Activated naive CD4-positive, alpha-beta T cell treated with anti-CD3 and anti-CD28 coated beads for 36 hours (primary cell): Measurements from ENCODE around the gene ITGA5. TPM values are rescaled to one million over a fixed set of nuclear protein-coding genes. Genes with fewer than 3 reads are reported as not detected.

Experiments
- CTCF ChIA-PET: fragments of 350-600 bp; sonication (Branson Sonifier 250); formaldehyde crosslinking; loops from one replicate; lab custom pipeline; 2021; ENCODE audit warnings: antibody characterized with exemption; lab: Charles Lee
- DNase-seq: peaks from one replicate; pipeline ENCODE4 v3.0.0-alpha.2; 2020
- H3K27ac Mint-ChIP-seq: one replicate; pipeline ENCODE4 v1.8.0; 2021; ENCODE audit warnings: mild to moderate bottlenecking, mixed read lengths
- H3K27me3 Mint-ChIP-seq: one replicate; pipeline ENCODE4 v1.8.0; 2021; ENCODE audit warnings: low read depth, mixed read lengths
- H3K36me3 Mint-ChIP-seq: one replicate; pipeline ENCODE4 v1.8.0; 2021; ENCODE audit warnings: low read depth, mixed read lengths
- H3K4me1 Mint-ChIP-seq: one replicate; pipeline ENCODE4 v1.8.0; 2021; ENCODE audit warnings: low read depth, mixed read lengths
- H3K4me3 Mint-ChIP-seq: one replicate; pipeline ENCODE4 v1.8.0; 2021; ENCODE audit warnings: mild to moderate bottlenecking, moderate library complexity, mixed read lengths
- H3K9me3 Mint-ChIP-seq: one replicate; pipeline ENCODE4 v1.8.0; 2021; ENCODE audit warnings: mixed read lengths
- intact Hi-C: fragments of 100-400 bp; cut with micrococcal nuclease; formaldehyde crosslinking; loops from one replicate; pipeline ENCODE4 v1.15.1; 2023
- total RNA-seq, 2 experiments: library from RNA; stranded (reverse); gene quantifications; one replicate each; pipeline ENCODE4 v1.2.3, GENCODE V29; 2021

Gene ITGA5
- total RNA-seq, 2 experiments from 2014 or later, result 17.9 to 18.4 TPM

DNA sequence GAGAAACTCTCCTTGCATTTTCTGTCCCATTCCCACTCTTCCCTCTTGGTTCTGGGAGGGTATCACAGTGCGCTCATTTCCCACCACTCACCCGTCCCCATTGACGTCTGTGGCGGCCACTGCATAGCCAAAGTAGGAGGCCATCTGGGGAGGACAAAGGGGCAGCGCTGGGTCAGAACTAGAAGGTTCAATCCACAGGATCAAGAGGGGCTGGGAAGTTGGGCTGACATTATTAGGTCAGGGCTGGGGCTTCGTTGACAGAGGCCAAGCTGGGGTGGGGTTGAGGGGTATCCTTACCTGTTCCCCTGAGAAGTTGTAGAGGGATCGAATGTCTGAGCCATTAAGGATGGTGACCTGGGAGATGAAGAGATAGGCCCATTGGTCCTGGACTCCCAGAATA lies 13.5 kb downstream of the ITGA5 start:
- Mint-ChIP-seq H3K27me3 (no peaks in the 10 kb centered on the region), H3K36me3 (peaks cover 21% of the 10 kb centered on the region), H3K9me3 (no peaks in the 10 kb centered on the region), H3K27ac (peak overlapping the region; percentile 52), H3K4me1 (peaks cover 10% of the 10 kb centered on the region), H3K4me3 (no peak overlapping the region)
- DNase-seq, result no peak
- intact Hi-C loops, result no loop called here
- CTCF ChIA-PET, result interaction anchor here (0.5 to 12.3 kb wide), 6 partner anchors 9 to 205 kb away, joined by 3 to 384 read pairs (median 3); partner anchors contain the start of genes COPZ1 and ITGA5

- Mint-ChIP-seq H3K9me3 (no peaks in the 10 kb centered on the region), H3K27me3 (no peaks in the 10 kb centered on the region), H3K4me1 (peaks cover 10% of the 10 kb centered on the region), H3K36me3 (peaks cover 21% of the 10 kb centered on the region), H3K4me3 (no peak overlapping the region), H3K27ac (peak overlapping the region; percentile 52)
- DNase-seq, result no peak
- intact Hi-C loops, result no loop called here
- CTCF ChIA-PET, result interaction anchor here (1.0 to 12.3 kb wide), 5 partner anchors 10 to 111 kb away, joined by 3 to 384 read pairs (median 3); partner anchors contain the start of genes COPZ1 and ITGA5
These were observed 14.0 kb downstream of the ITGA5 start for GRCh38 chr12:54405106-54405505.

DNA sequence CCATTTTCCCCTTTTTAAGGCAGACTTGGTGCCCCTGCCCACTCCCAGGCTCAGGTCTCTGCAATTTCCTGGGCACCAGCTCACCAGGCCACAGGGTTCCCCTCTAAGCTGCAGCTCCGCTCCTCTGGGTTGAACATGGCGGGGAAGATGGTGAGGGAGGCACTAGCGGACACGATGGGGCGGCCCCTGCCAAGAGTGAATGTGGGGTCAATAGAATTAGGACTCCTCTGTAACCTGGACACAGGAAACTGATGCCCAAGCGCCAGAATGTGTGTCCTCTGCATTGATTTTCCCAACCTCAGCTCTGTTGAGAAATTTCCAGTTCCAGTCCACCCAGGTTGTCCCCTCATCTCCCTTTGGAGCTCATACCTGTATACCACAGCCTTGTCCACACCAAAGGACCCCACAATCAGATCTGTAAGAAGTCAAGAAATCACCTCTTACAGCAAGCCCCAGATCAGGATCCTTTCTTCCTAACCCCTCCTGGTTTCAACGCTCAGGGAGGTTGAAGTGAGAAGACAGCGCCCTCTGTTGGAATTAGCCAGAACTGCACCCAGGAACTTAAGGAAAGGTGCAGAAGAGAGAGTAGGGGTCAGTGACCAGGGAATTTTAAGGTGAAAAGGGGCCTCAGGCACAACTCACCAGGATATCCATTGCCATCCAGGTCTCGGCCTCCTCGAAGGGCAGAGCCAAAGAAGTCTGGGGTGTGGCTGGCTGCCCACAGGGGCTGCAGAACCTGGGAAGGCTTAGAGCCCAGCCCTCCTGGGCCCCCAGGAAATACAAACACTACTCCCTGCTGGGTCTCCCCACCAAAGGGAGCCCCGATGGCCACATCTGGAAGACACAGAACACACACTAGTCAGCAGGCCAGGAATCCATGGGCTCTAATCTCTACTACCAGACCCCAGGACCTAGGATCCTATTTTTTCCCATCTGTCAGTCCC lies 14.7 kb downstream of the ITGA5 start:
- H3K4me1 Mint-ChIP-seq, result peaks cover 10% of the 10 kb centered on the region
- peak overlapping the region; percentile 50 for H3K27ac Mint-ChIP-seq
- H3K4me3 Mint-ChIP-seq, result no peak overlapping the region
- CTCF ChIA-PET, result interaction anchor here (0.5 to 12.3 kb wide), 18 partner anchors 9 to 95 kb away, joined by 3 to 384 read pairs (median 4); partner anchors contain the start of genes ITGA5 and NCKAP1L
- peaks cover 22% of the 10 kb centered on the region for H3K36me3 Mint-ChIP-seq
- peak; percentile 83 for DNase-seq
- no peaks in the 10 kb centered on the region for H3K27me3 Mint-ChIP-seq
- H3K9me3 Mint-ChIP-seq, result no peaks in the 10 kb centered on the region
- intact Hi-C loops, result no loop called here

- Mint-ChIP-seq H3K27me3 (no peaks in the 10 kb centered on the region), H3K36me3 (peaks cover 27% of the 10 kb centered on the region), H3K4me1 (peaks cover 7% of the 10 kb centered on the region), H3K4me3 (no peak overlapping the region), H3K9me3 (no peaks in the 10 kb centered on the region), H3K27ac (peak overlapping the region; percentile 25)
- no peak for DNase-seq
- intact Hi-C loops, result no loop called here
- CTCF ChIA-PET, result interaction anchor here (1.1 to 12.3 kb wide), 11 partner anchors 8 to 111 kb away, joined by 3 to 384 read pairs (median 41); partner anchors contain the start of genes ITGA5 and ZNF385A
These were observed 17.9 kb downstream of the ITGA5 start for GRCh38 chr12:54401119-54401518.

GRCh38 chr12:54398995-54399793 lies 19.9 kb downstream of the ITGA5 start:
- Mint-ChIP-seq H3K4me1 (peaks cover 8% of the 10 kb centered on the region), H3K9me3 (no peaks in the 10 kb centered on the region), H3K27ac (peak overlapping the region; percentile 21), H3K27me3 (no peaks in the 10 kb centered on the region), H3K36me3 (peaks cover 24% of the 10 kb centered on the region), H3K4me3 (no peak overlapping the region)
- intact Hi-C loops, result loop anchor here (1.0 kb wide), 1 partner anchor 40 kb away; no protein-coding TSS in a partner anchor
- CTCF ChIA-PET, result interaction anchor here (0.5 to 12.3 kb wide), 44 partner anchors 8 to 813 kb away, joined by 3 to 384 read pairs (median 4); partner anchors contain the start of genes COPZ1, ITGA5, NCKAP1L and ZNF385A
- peak; percentile 95 for DNase-seq

DNA sequence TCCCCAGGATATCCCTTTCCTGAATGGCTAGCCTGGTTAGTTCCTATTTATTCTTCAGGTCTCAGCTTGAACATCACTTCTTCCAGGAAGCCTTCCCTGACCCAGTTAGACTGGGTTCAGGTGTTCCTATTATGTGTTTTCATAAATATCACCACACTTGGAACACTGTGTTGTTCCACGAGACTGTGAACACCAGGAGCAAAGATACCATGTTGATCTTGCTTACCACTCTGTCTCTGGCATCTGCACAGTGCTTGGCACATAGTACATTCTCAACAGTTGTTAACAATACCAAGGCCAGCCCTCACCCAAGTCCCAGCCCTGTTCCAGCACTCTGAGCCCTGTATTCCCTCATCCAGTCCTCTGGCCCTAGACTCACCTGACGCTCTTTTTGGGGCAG lies 20.8 kb downstream of the ITGA5 start:
- Mint-ChIP-seq H3K4me1 (peaks cover 14% of the 10 kb centered on the region), H3K9me3 (no peaks in the 10 kb centered on the region), H3K4me3 (no peak overlapping the region), H3K36me3 (peaks cover 24% of the 10 kb centered on the region), H3K27ac (no peak overlapping the region), H3K27me3 (no peaks in the 10 kb centered on the region)
- no peak for DNase-seq
- CTCF ChIA-PET, result interaction anchor here (1.0 to 12.3 kb wide), 8 partner anchors 16 to 199 kb away, joined by 5 to 384 read pairs (median 41); partner anchors contain the start of gene ITGA5
- intact Hi-C loops, result no loop called here

DNA sequence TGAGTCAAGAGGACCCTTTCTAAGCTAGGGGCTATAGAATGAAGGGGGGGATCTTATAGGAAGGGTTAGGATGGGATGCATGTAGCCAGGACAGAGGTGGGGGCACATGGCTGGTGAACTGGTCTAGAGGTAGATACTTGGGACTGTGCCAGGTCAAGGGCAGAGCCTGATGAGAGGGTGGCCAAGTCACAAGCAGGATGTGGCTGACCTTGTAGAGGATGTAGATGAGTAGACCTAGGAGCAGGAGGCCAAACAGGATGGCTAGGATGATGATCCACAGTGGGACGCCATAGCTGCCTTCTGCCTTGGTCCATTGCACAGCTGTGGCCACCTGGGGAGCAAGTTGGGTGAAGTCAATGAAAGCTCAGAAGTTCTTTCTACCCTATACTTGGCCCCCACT lies 21.9 kb downstream of the ITGA5 start:
- CTCF ChIA-PET, result interaction anchor here (0.8 to 12.3 kb wide), 5 partner anchors 18 to 45 kb away, joined by 4 to 384 read pairs (median 41); partner anchors contain the start of gene ITGA5
- intact Hi-C loops, result no loop called here
- no peak for DNase-seq
- peaks cover 24% of the 10 kb centered on the region for H3K36me3 Mint-ChIP-seq
- H3K9me3 Mint-ChIP-seq, result no peaks in the 10 kb centered on the region
- H3K27ac Mint-ChIP-seq, result no peak overlapping the region
- no peak overlapping the region for H3K4me3 Mint-ChIP-seq
- no peaks in the 10 kb centered on the region for H3K27me3 Mint-ChIP-seq
- H3K4me1 Mint-ChIP-seq, result peaks cover 14% of the 10 kb centered on the region

DNA sequence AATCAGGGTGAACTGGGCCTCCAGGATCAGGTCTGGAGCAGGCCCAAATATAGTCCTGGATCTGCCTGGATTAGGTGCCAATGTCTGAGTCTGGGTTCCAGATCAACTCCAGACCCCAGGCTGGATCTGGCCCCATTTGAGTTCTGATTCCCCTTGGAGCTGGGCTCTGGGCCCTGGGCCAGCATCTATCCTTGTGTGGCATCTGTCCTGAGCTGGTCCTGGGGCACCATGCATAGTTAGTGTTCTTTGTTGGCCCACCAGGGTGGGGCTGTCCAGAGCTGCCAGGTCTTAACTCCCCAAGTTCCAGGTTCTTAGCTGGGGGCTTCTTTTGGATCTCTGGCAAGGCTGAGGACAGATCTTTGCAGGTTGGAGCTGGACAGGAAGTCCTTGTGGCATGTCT lies 23.5 kb downstream of the ITGA5 start:
- Mint-ChIP-seq H3K27ac (no peak overlapping the region), H3K4me1 (peaks cover 19% of the 10 kb centered on the region), H3K36me3 (peaks cover 16% of the 10 kb centered on the region), H3K9me3 (no peaks in the 10 kb centered on the region), H3K27me3 (no peaks in the 10 kb centered on the region), H3K4me3 (no peak overlapping the region)
- CTCF ChIA-PET, result interaction anchor here (0.8 to 12.3 kb wide), 11 partner anchors 8 to 144 kb away, joined by 3 to 384 read pairs (median 4); partner anchors contain the start of gene ITGA5
- no peak for DNase-seq
- intact Hi-C loops, result no loop called here

DNA sequence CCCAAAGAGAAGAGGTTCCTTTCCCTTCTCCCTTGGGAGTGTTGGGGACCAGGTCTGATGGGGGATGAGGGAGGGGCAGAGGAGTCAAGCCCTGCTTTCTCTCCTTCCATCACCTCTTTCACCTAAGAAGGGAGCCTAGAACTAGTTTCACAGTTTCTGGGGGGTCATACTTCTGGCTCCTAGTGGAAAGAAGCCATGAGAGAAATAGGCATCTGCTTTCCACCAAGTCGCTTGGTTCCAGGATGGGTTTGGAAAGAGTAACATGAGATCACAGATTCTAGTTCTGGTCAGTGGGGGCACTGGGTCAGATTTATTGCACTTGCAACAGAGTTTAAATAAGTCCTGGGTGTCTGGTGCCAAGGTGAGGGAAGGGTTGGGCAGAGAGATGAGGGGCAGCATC lies 24.1 kb downstream of the ITGA5 start:
- no peak overlapping the region for H3K4me3 Mint-ChIP-seq
- H3K27me3 Mint-ChIP-seq, result no peaks in the 10 kb centered on the region
- no peak for DNase-seq
- no peaks in the 10 kb centered on the region for H3K9me3 Mint-ChIP-seq
- intact Hi-C loops, result no loop called here
- H3K36me3 Mint-ChIP-seq, result peaks cover 16% of the 10 kb centered on the region
- peaks cover 19% of the 10 kb centered on the region for H3K4me1 Mint-ChIP-seq
- CTCF ChIA-PET, result interaction anchor here (1.4 to 12.3 kb wide), 5 partner anchors 9 to 47 kb away, joined by 4 to 384 read pairs (median 8); partner anchors contain the start of gene ITGA5
- no peak overlapping the region for H3K27ac Mint-ChIP-seq

GRCh38 chr12:54394281-54394719 lies 24.8 kb downstream of the ITGA5 start:
- Mint-ChIP-seq H3K27me3 (no peaks in the 10 kb centered on the region), H3K9me3 (no peaks in the 10 kb centered on the region), H3K4me1 (peaks cover 23% of the 10 kb centered on the region), H3K4me3 (no peak overlapping the region), H3K36me3 (peaks cover 14% of the 10 kb centered on the region), H3K27ac (peak overlapping the region; percentile 34)
- CTCF ChIA-PET, result interaction anchor here (1.5 to 3.3 kb wide), 5 partner anchors 8 to 45 kb away, joined by 4 to 32 read pairs (median 21); no protein-coding TSS in a partner anchor
- intact Hi-C loops, result no loop called here
- DNase-seq, result peak; percentile 73

- no peak for DNase-seq
- H3K36me3 Mint-ChIP-seq, result peaks cover 13% of the 10 kb centered on the region
These were observed 25.3 kb downstream of the ITGA5 start for GRCh38 chr12:54393743-54394142.

More at GRCh38 chr12:54393743-54394142, 25.3 kb downstream of the ITGA5 start:
- Mint-ChIP-seq H3K4me1 (peaks cover 22% of the 10 kb centered on the region), H3K4me3 (no peak overlapping the region), H3K9me3 (no peaks in the 10 kb centered on the region), H3K27ac (peak overlapping the region; percentile 34), H3K27me3 (no peaks in the 10 kb centered on the region)
- intact Hi-C loops, result no loop called here
- CTCF ChIA-PET, result interaction anchor here (0.5 to 3.3 kb wide), 15 partner anchors 9 to 903 kb away, joined by 3 to 32 read pairs (median 3); partner anchors contain the start of genes NCKAP1L and ZNF385A
